Neural crest cell (in vitro differentiated cells): ENCODE results near the gene EPAS1. TPM values are rescaled to one million over a fixed set of nuclear protein-coding genes. Genes with fewer than 3 reads are reported as not detected.
A peak's percentile ranks its signal among the peaks of the same experiment; 100 is the strongest.

Experiments used
- DNase-seq: peaks from one replicate; pipeline ENCODE4 v3.0.0; 2021; ENCODE audit warnings: low read depth, mixed read lengths, low spot score
- H3K27ac Mint-ChIP-seq: one replicate; pipeline ENCODE4 v1.8.0; 2021; ENCODE audit warnings: mild to moderate bottlenecking, mixed read lengths; ENCODE audit not compliant: unreplicated experiment
- H3K27me3 Mint-ChIP-seq: 2 replicates; pipeline ENCODE4 v1.8.0; 2021; ENCODE audit warnings: low read depth, mild to moderate bottlenecking, mixed read lengths
- H3K36me3 Mint-ChIP-seq: 2 replicates; pipeline ENCODE4 v1.8.0; 2021; ENCODE audit warnings: low read depth, mild to moderate bottlenecking, mixed read lengths
- H3K4me1 Mint-ChIP-seq: 2 replicates; pipeline ENCODE4 v1.8.0; 2021; ENCODE audit warnings: mixed read lengths
- H3K4me3 Mint-ChIP-seq: one replicate; pipeline ENCODE4 v1.8.0; 2021; ENCODE audit warnings: mild to moderate bottlenecking, mixed read lengths
- H3K9me3 Mint-ChIP-seq: 2 replicates; pipeline ENCODE4 v1.8.0; 2021; ENCODE audit warnings: mixed read lengths
- total RNA-seq: library from RNA; stranded (reverse); gene quantifications from 2 replicates; pipeline ENCODE4 v1.2.1, GENCODE V29; 2021
- TF ChIP-seq, protein P1 (sequence below): fragments of 200-600 bp; sonication (generic); conservative IDR thresholded peaks from 2 replicates; pipeline ENCODE4 v1.5.0; 2021; ENCODE audit warnings: antibody characterized with exemption, mild to moderate bottlenecking

EPAS1 gene
- total RNA-seq, 1 donor from 2014 or later, result 0.14 TPM

DNA sequence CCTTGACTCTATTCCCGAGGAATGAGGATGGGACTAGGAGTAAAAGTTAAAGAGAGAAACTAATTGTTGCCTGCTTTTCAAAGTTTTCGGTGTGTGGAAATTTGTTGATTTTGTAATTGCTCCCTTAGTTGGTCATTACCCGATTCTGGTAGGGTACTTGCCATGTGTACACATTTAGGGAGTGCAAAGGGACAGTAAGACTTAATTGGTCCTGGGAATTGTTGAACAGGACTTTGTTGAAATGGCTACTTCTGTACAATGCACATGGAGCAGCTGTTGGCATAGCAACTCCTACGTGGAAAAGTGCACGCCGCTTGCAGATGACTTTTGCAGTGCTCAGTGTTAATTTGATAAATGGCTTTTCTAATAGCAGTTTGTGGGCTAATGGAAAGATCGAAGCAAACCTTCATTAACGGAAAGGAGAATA, 22.9 kb downstream of the EPAS1 start:
- TF ChIP-seq, protein P1, sequence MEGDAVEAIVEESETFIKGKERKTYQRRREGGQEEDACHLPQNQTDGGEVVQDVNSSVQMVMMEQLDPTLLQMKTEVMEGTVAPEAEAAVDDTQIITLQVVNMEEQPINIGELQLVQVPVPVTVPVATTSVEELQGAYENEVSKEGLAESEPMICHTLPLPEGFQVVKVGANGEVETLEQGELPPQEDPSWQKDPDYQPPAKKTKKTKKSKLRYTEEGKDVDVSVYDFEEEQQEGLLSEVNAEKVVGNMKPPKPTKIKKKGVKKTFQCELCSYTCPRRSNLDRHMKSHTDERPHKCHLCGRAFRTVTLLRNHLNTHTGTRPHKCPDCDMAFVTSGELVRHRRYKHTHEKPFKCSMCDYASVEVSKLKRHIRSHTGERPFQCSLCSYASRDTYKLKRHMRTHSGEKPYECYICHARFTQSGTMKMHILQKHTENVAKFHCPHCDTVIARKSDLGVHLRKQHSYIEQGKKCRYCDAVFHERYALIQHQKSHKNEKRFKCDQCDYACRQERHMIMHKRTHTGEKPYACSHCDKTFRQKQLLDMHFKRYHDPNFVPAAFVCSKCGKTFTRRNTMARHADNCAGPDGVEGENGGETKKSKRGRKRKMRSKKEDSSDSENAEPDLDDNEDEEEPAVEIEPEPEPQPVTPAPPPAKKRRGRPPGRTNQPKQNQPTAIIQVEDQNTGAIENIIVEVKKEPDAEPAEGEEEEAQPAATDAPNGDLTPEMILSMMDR, result no peak
- DNase-seq, result no peak
- Mint-ChIP-seq H3K4me1 (peaks cover 7% of the 10 kb centered on the region), H3K27me3 (no peaks in the 10 kb centered on the region), H3K27ac (no peak overlapping the region), H3K36me3 (no peaks in the 10 kb centered on the region), H3K4me3 (no peak overlapping the region), H3K9me3 (no peaks in the 10 kb centered on the region)

DNA sequence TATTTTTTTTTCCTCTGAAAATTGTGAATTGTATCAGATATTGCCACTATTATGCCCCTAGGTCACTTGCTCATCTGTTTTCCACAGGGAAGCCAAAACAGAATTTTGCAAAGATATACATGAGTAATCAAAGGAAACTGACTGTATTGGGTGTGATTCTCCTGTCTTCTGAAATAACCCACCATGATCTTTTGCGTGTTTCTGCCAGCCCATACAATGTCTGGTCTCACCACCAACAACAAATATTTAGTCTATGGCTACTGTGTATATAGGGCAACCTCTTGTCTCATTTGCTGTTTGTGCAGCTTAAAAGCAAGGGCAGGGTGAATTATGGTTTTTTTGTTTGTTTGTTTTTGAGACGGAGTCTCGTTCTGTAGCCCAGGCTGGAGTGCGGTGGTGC, 26.5 kb downstream of the EPAS1 start:
- TF ChIP-seq, protein P1, result no peak
- Mint-ChIP-seq H3K36me3 (no peaks in the 10 kb centered on the region), H3K27me3 (no peaks in the 10 kb centered on the region)

DNA sequence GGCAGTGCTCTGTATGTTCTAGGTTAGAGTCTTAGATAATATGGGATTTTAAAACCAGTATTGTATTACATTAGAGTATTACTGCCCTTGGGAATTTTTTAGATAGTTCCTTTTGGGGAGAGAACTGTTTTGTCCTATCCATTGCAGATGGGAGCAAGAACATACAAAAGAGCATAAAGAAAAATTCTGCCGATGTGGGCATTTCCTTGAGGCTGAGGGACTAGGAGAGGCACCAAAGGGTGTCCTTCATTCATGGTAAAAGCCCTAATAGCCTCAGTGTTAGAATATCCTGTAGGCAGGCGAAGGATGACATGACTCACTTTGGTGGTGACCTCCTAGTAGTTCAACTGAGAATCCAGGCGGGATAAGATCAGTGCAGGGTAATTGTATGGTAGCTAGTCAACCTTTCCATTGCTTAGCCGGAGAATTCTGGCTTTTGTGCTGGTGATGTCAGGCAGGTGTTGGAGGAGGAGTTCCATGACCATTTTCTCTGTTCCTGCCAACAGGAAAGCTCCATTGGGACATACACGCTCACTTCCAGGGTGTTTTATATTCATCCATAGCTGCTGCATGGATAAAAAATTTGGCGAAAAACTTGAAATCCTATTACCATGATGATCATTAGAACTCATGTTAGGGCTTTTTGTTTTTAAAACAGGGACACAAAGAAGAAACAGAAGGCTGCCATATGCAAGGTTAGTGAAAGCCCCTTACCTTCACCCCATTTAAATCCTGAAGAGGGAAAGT, 28.1 kb downstream of the EPAS1 start:
- Mint-ChIP-seq H3K27ac (no peak overlapping the region), H3K4me1 (peaks cover 7% of the 10 kb centered on the region)

More for the DNA sequence above, 26.5 kb downstream of the EPAS1 start:
- DNase-seq, result no peak
- no peak overlapping the region for H3K4me3 Mint-ChIP-seq
- H3K4me1 Mint-ChIP-seq, result peaks cover 7% of the 10 kb centered on the region
- H3K9me3 Mint-ChIP-seq, result no peaks in the 10 kb centered on the region
- no peak overlapping the region for H3K27ac Mint-ChIP-seq

DNA sequence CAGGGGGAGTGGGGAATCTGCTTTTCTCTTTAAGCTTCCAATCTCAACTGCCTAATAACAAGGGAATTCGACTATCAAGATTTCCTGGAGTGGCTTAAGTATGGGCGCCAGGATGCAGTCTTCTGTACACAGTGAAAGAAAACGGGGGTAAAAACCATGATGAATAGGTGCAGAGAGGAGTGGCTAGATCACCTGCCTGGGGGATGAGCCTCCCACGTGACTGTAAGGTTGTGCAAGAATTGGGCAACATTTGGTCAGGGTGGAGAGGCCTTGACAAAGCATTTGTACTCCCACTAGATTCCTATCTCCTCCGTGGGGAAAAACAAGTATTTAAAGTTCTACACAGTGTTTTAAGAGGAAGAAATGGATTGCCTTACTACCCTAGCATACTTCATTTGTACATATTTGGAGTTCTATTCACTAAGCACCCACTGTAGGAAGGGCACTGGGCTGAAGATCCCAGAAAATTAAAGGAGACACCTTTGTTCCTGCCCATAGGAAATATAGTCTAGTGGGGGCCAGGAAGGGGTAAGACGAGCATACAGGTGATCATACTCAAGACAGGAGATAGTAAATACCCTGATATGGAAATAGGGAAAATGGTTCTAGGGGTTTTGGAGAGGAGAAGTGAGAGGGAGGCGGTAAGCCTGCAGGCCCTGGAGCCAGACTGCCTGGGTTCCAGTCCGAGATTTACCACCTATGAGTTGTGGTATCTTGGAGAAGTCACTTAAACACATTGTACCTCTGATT, 29.2 kb downstream of the EPAS1 start:
- DNase-seq, result no peak
- TF ChIP-seq, protein P1, result no peak
- no peak overlapping the region for H3K27ac Mint-ChIP-seq
- peaks cover 9% of the 10 kb centered on the region for H3K4me1 Mint-ChIP-seq
- no peaks in the 10 kb centered on the region for H3K27me3 Mint-ChIP-seq
- no peaks in the 10 kb centered on the region for H3K9me3 Mint-ChIP-seq
- no peak overlapping the region for H3K4me3 Mint-ChIP-seq
- H3K36me3 Mint-ChIP-seq, result no peaks in the 10 kb centered on the region

More for the DNA sequence above, 28.1 kb downstream of the EPAS1 start:
- no peak for DNase-seq
- no peaks in the 10 kb centered on the region for H3K27me3 Mint-ChIP-seq
- TF ChIP-seq, protein P1, result no peak
- no peaks in the 10 kb centered on the region for H3K9me3 Mint-ChIP-seq
- H3K36me3 Mint-ChIP-seq, result no peaks in the 10 kb centered on the region
- no peak overlapping the region for H3K4me3 Mint-ChIP-seq

DNA sequence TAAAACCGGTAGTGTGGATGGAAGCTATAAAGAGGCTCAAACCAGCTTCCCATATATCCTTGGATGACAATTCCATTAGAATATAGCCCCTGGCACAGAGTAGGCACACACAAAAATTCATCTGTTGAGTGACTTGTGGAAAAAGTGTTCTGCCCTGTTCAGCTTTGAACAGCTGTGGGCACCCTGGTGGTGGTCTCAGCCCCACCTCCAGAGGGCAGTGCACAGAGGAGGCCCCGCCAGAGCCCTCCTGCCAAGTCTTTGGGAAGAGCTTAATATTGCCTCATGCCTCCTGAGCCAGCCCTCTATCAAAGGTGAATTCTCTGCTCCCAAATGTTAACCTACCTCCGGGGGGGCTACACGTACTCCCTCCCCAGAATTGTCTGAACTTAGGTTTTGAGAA, 30.4 kb downstream of the EPAS1 start:
- TF ChIP-seq, protein P1, result peak; percentile 36
- DNase-seq, result no peak
- Mint-ChIP-seq H3K27me3 (no peaks in the 10 kb centered on the region), H3K4me3 (no peak overlapping the region), H3K36me3 (no peaks in the 10 kb centered on the region), H3K4me1 (peaks cover 9% of the 10 kb centered on the region), H3K9me3 (no peaks in the 10 kb centered on the region), H3K27ac (no peak overlapping the region)
